ENCODE data around the gene UCHL3. TPM values are rescaled to one million over a fixed set of nuclear protein-coding genes. Genes with fewer than 3 reads are reported as not detected.

Gene UCHL3
- total and polyA plus RNA-seq, 9 of the 15 experiments (the other 6 are each of a cell fraction or from before 2014, with no cell fraction given), result 42.2 to 112 (median 85.4) TPM

- H3K9me3 ChIP-seq (replicated peaks; ENCODE audit: control insufficient read depth, insufficient read depth, low read depth, low read length), result no peaks in the 10 kb centered on the region
- H3K79me2 ChIP-seq (ENCODE audit: control insufficient read depth, insufficient read depth, low read length), result no peaks in the 10 kb centered on the region
- in situ Hi-C loops (cut with MboI) (no loop called here), intact Hi-C loops (cut with micrococcal nuclease) (no loop called here)
- CTCF ChIA-PET (ENCODE audit: low intra/inter-chr PET ratio), result no interaction called here
- BruUV-seq (replicated peaks), result no TSS peak
- POLR2A ChIA-PET, result no interaction called here
- H3K27ac ChIP-seq (ENCODE audit: extremely low read depth, low read depth, low read length), result no peak overlapping the region
- 43% methylated on average over 9 of the region's 17 CpGs for WGBS (ENCODE audit: insufficient coverage, low coverage, missing lambda C conversion rate)
- no peaks in the 10 kb centered on the region for H4K20me1 ChIP-seq (replicated peaks; ENCODE audit: control insufficient read depth, insufficient read depth, low read length)
- FAIRE-seq, result no peak
- TF ChIP-seq ZNF668 (CRISPR knock-in tag; IDR thresholded peaks at IDR 0.05), result no peak
- no peak overlapping the region for H3K9ac ChIP-seq (ENCODE audit: insufficient read depth in 1 of 2, low read depth in 2 of 2, low read length in 2 of 2)
- ATAC-seq, result no peak
- H3K4me1 ChIP-seq (replicated peaks in 1 of 2; ENCODE audit: control insufficient read depth in 2 of 2, insufficient read depth in 2 of 2, low read length in 2 of 2), result peaks cover 0 to 15% of the 10 kb centered on the region in 2 experiments; a peak in 2 of 5 replicates
- H2AFZ ChIP-seq (ENCODE audit: low read depth, low read length), result no peak overlapping the region
- no peaks in the 10 kb centered on the region for H3K9me1 ChIP-seq (ENCODE audit: control insufficient read depth, insufficient read depth, low read length)
- DNase-seq (ENCODE audit: extremely low read depth in 1 of 4, low spot score in 3 of 4), result no peak
- no peaks in the 10 kb centered on the region for H3K27me3 ChIP-seq (ENCODE audit: control insufficient read depth in 2 of 2, insufficient read depth in 2 of 2, low read length in 2 of 2)
- H3K4me2 ChIP-seq (ENCODE audit: insufficient read depth, low read length), result no peak overlapping the region
- no peaks in the 10 kb centered on the region for H3K36me3 ChIP-seq (ENCODE audit: control insufficient read depth, insufficient read depth, low read length)
- H3K4me3 ChIP-seq, result no peak overlapping the region
These were observed 87.7 kb downstream of the UCHL3 start for GRCh38 chr13:75637181-75637750.

GRCh38 chr13:75639454-75639853 is 89.9 kb downstream of the UCHL3 start:
- no peak overlapping the region for H3K27ac ChIP-seq (ENCODE audit: extremely low read depth, low read depth, low read length)
- no peak for TF ChIP-seq SMAD4 (CRISPR knock-in tag; conservative IDR thresholded peaks at IDR 0.05)
- no peak overlapping the region for H3K9ac ChIP-seq (ENCODE audit: insufficient read depth in 1 of 2, low read depth in 2 of 2, low read length in 2 of 2)
- BruUV-seq (replicated peaks), result no TSS peak
- no peaks in the 10 kb centered on the region for H3K36me3 ChIP-seq (ENCODE audit: control insufficient read depth, insufficient read depth, low read length)
- in situ Hi-C loops (cut with MboI), result no loop called here
- CTCF ChIA-PET (ENCODE audit: low intra/inter-chr PET ratio), result no interaction called here
- intact Hi-C loops (cut with micrococcal nuclease), result no loop called here
- no peaks in the 10 kb centered on the region for H3K27me3 ChIP-seq (ENCODE audit: control insufficient read depth in 2 of 2, insufficient read depth in 2 of 2, low read length in 2 of 2)
- no peak overlapping the region for H3K4me2 ChIP-seq (ENCODE audit: insufficient read depth, low read length)
- no peak overlapping the region for H2AFZ ChIP-seq (ENCODE audit: low read depth, low read length)
- no peaks in the 10 kb centered on the region for H3K9me3 ChIP-seq (replicated peaks; ENCODE audit: control insufficient read depth, insufficient read depth, low read depth, low read length)
- no peaks in the 10 kb centered on the region for H3K79me2 ChIP-seq (ENCODE audit: control insufficient read depth, insufficient read depth, low read length)
- FAIRE-seq (no peak), ATAC-seq (no peak), DNase-seq (ENCODE audit: extremely low read depth in 1 of 4, low spot score in 3 of 4) (no peak)
- H4K20me1 ChIP-seq (replicated peaks; ENCODE audit: control insufficient read depth, insufficient read depth, low read length), result no peaks in the 10 kb centered on the region
- peaks cover 0 to 15% of the 10 kb centered on the region in 2 experiments; a peak in 2 of 5 replicates for H3K4me1 ChIP-seq (replicated peaks in 1 of 2; ENCODE audit: control insufficient read depth in 2 of 2, insufficient read depth in 2 of 2, low read length in 2 of 2)
- H3K4me3 ChIP-seq, result no peak overlapping the region
- H3K9me1 ChIP-seq (ENCODE audit: control insufficient read depth, insufficient read depth, low read length), result no peaks in the 10 kb centered on the region
- 48% methylated on average over 2 of the region's 2 CpGs for WGBS (ENCODE audit: insufficient coverage, low coverage, missing lambda C conversion rate)
- POLR2A ChIA-PET, result no interaction called here

Data from K562 (cell line).